Vagina (tissue), 2 donors: ENCODE data around the gene ADAMTS2.

Source experiments
- CTCF ChIP-seq, 3 experiments: fragments of 450-650 bp in 2 of 3; fragments of 200-600 bp in 1 of 3; sonication (generic) in 1 of 3; IDR thresholded peaks; one replicate each; pipeline ENCODE4 v1.5.1; 2017 to 2019; ENCODE audit warnings: antibody characterized with exemption in 3 of 3, mild to moderate bottlenecking in 2 of 3, moderate library complexity in 2 of 3
- POLR2AphosphoS5 ChIP-seq, 2 donors: sonication (generic); formaldehyde crosslinking; IDR thresholded peaks; one replicate each; pipeline ENCODE4 v1.9.0; 2017; ENCODE audit warnings: antibody characterized with exemption in 2 of 2, mild to moderate bottlenecking in 2 of 2, low read depth in 1 of 2; ENCODE audit not compliant: insufficient read depth in 1 of 2

- TF ChIP-seq CTCF (IDR thresholded peaks at IDR 0.05), result no peak
- no peak for TF ChIP-seq POLR2AphosphoS5 (IDR thresholded peaks at IDR 0.05; ENCODE audit: insufficient read depth in 1 of 2, low read depth in 1 of 2)
Measured at GRCh38 chr5:179339081-179339480, 6.2 kb downstream of the ADAMTS2 start.
